ENCODE measurements around the gene ALOX15.

GRCh38 chr17:4631836-4632580, 9.5 kb downstream of the ALOX15 start:
- TF ChIP-seq CTCF (IDR thresholded peaks at IDR 0.05) (no peak), POLR2A (IDR thresholded peaks at IDR 0.05) (no peak)
